ENCODE data around the gene SLC22A8. TPM values are rescaled to one million over a fixed set of nuclear protein-coding genes. Genes with fewer than 3 reads are reported as not detected.

The SLC22A8 gene
- total RNA-seq, 1 donor from 2014 or later = not detected

DNA sequence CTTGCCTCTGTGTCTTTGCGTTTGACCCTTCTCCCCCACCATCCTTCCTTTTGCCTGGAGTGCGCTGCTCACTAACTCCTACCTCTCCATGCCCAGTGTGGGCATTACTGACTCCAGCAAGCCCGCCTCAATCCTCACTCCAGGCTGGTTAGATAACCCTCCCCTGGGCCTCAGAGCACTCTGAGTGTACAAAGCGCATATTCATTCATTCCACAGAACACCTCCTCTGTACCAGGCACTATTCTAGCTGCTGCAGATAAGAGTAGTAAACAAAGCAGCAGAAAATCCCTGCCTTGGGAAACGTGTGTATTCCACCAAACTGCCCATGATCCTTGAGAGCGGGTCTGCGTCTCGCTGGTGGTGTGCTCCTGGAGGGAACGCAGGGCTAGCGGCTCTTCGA lies 3.2 kb downstream of the SLC22A8 start:
- Histone ChIP-seq H3K4me2 (no peak overlapping the region), H3F3A (ENCODE audit: low read depth) (peaks cover 17% of the 10 kb centered on the region), H3K36me3 (no peaks in the 10 kb centered on the region), H3K4me1 (peaks cover 30% of the 10 kb centered on the region), H2AFZ (replicated peaks) (no peak overlapping the region), H3K79me2 (ENCODE audit: low read depth) (no peaks in the 10 kb centered on the region), H3K27ac (no peak overlapping the region), H3K9ac (no peak overlapping the region), H3K4me3 (no peak overlapping the region), H4K20me1 (ENCODE audit: low read depth) (peaks cover 2% of the 10 kb centered on the region), H3K27me3 (no peaks in the 10 kb centered on the region), H3K9me3 (ENCODE audit: low read depth) (no peaks in the 10 kb centered on the region)
- no peaks in the 10 kb centered on the region for H3K36me3 Mint-ChIP-seq
- H3K9me3 Mint-ChIP-seq = no peaks in the 10 kb centered on the region
- TF ChIP-seq, protein P1, sequence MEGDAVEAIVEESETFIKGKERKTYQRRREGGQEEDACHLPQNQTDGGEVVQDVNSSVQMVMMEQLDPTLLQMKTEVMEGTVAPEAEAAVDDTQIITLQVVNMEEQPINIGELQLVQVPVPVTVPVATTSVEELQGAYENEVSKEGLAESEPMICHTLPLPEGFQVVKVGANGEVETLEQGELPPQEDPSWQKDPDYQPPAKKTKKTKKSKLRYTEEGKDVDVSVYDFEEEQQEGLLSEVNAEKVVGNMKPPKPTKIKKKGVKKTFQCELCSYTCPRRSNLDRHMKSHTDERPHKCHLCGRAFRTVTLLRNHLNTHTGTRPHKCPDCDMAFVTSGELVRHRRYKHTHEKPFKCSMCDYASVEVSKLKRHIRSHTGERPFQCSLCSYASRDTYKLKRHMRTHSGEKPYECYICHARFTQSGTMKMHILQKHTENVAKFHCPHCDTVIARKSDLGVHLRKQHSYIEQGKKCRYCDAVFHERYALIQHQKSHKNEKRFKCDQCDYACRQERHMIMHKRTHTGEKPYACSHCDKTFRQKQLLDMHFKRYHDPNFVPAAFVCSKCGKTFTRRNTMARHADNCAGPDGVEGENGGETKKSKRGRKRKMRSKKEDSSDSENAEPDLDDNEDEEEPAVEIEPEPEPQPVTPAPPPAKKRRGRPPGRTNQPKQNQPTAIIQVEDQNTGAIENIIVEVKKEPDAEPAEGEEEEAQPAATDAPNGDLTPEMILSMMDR (IDR thresholded peaks at IDR 0.05) = no peak
- no peak for TF ChIP-seq EZH2 (IDR thresholded peaks at IDR 0.05)
- peaks cover 29% of the 10 kb centered on the region for H3K4me1 Mint-ChIP-seq
- H3K4me3 Mint-ChIP-seq = no peak overlapping the region
- H3K27ac Mint-ChIP-seq = peak overlapping the region; percentile 17
- no peak for DNase-seq (ENCODE audit: low spot score)
- H3K27me3 Mint-ChIP-seq (ENCODE audit: insufficient read depth, low read depth) = peaks cover 8% of the 10 kb centered on the region

DNA sequence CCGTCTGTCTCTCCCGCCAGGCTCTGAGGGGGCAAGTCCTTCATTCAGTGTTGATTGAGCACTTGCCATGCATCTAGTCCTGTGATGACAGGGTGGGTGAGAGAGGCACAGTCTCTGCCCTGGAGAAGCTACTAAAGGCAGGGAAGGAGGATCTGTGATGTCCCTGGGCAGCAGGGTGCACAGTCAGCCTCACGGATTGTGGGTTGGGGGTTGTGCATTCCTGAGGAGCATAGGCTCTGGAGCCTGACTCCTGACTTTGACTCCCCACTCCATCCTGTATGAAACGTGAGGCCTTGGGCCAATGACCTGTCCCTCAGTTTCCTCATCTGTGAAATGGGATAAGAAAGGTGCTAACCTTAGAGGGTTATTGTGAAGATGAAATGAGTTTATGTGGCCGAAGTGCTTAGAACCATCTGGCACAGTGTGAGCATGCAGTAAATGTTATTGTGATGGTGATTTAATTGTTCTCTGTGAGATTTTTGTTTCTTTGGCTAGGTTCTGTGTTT lies 4.7 kb downstream of the SLC22A8 start:
- Histone ChIP-seq H3K9me3 (ENCODE audit: low read depth) (no peaks in the 10 kb centered on the region), H3K27ac (no peak overlapping the region), H3K9ac (no peak overlapping the region), H3K4me2 (no peak overlapping the region), H3K79me2 (ENCODE audit: low read depth) (no peaks in the 10 kb centered on the region), H3K27me3 (no peaks in the 10 kb centered on the region), H3K36me3 (no peaks in the 10 kb centered on the region), H2AFZ (replicated peaks) (no peak overlapping the region), H4K20me1 (ENCODE audit: low read depth) (no peaks in the 10 kb centered on the region), H3F3A (ENCODE audit: low read depth) (peaks cover 7% of the 10 kb centered on the region), H3K4me1 (peaks cover 16% of the 10 kb centered on the region), H3K4me3 (no peak overlapping the region)
- H3K4me1 Mint-ChIP-seq = peaks cover 22% of the 10 kb centered on the region
- H3K27ac Mint-ChIP-seq = no peak overlapping the region
- H3K27me3 Mint-ChIP-seq (ENCODE audit: insufficient read depth, low read depth) = peaks cover 8% of the 10 kb centered on the region
- DNase-seq (ENCODE audit: low spot score) = no peak
- no peak overlapping the region for H3K4me3 Mint-ChIP-seq
- no peaks in the 10 kb centered on the region for H3K36me3 Mint-ChIP-seq
- TF ChIP-seq EZH2phosphoT487 (IDR thresholded peaks at IDR 0.05) (no peak), EZH2 (IDR thresholded peaks at IDR 0.05) (no peak)
- TF ChIP-seq, protein P1 (IDR thresholded peaks at IDR 0.05) = no peak
- no peaks in the 10 kb centered on the region for H3K9me3 Mint-ChIP-seq

DNA sequence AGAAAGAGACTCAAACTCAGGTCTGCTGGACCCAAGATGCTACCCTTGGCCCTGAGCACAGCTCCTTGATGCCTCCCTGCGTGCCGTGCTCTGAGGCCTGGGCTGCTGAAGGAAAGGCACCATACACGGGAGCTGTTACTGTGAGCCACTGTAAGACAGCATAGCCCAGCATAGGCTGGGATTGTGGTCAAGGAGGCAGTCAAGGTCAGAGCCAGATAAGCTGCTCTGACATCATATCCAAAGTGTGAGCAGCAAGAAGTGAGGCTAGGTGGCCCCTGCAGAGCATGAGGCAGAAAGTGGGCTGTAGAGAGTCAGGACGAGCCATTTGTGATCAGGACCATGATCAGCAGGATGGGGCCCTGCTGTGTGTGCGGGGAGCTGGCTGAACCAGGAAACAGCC lies 7.7 kb downstream of the SLC22A8 start:
- DNase-seq (ENCODE audit: low spot score) = no peak
- no peaks in the 10 kb centered on the region for H3K9me3 ChIP-seq (ENCODE audit: low read depth)
- TF ChIP-seq EZH2 (IDR thresholded peaks at IDR 0.05) (no peak), EZH2phosphoT487 (IDR thresholded peaks at IDR 0.05) (no peak)
- TF ChIP-seq, protein P1 (IDR thresholded peaks at IDR 0.05) = no peak
- H3K27me3 ChIP-seq = no peaks in the 10 kb centered on the region
- Mint-ChIP-seq H3K9me3 (no peaks in the 10 kb centered on the region), H3K4me1 (peaks cover 19% of the 10 kb centered on the region), H3K4me3 (no peak overlapping the region), H3K27ac (peak overlapping the region; percentile 72), H3K36me3 (no peaks in the 10 kb centered on the region), H3K27me3 (ENCODE audit: insufficient read depth, low read depth) (peaks cover 8% of the 10 kb centered on the region)
- H3K4me1 ChIP-seq = peaks cover 9% of the 10 kb centered on the region
- no peak overlapping the region for H2AFZ ChIP-seq (replicated peaks)
- no peak overlapping the region for H3K4me2 ChIP-seq
- no peaks in the 10 kb centered on the region for H4K20me1 ChIP-seq (ENCODE audit: low read depth)
- no peak overlapping the region for H3K4me3 ChIP-seq
- no peaks in the 10 kb centered on the region for H3K36me3 ChIP-seq
- no peak overlapping the region for H3K9ac ChIP-seq
- H3K27ac ChIP-seq = no peak overlapping the region
- H3K79me2 ChIP-seq (ENCODE audit: low read depth) = no peaks in the 10 kb centered on the region
- no peaks in the 10 kb centered on the region for H3F3A ChIP-seq (ENCODE audit: low read depth)

Measured in neural progenitor cell (in vitro differentiated cells).